GM19467 (cell line): ENCODE measurements around the gene TMEM26.

Experiments used
- ATAC-seq: cut with Tn5 transposase; IDR thresholded peaks from one replicate; pipeline ENCODE4 v1.9.1; 2021; ENCODE audit warnings: mild to moderate bottlenecking, moderate library complexity; ENCODE audit not compliant: unreplicated experiment

Gene TMEM26

DNA sequence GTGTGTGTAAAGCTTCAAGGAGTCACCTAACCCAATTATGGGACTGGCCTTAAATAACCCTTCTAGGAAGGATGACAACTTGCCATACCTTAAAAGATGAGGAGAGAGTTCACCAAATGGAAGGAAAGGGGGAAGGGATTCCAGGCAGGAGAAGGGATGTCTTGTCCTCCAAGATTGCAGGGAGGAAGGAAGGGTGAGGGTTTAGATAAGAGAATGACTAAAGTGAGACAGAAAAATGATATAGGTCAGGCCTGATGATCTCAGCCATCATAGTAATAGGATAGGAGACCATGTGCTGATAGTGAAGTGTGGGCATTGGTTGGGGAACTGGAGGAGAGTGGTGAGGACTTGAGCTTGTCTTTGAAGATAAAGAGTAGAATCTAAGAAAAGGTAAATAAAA lies 7.7 kb upstream of the TMEM26 start:
- ATAC-seq, result no peak

DNA sequence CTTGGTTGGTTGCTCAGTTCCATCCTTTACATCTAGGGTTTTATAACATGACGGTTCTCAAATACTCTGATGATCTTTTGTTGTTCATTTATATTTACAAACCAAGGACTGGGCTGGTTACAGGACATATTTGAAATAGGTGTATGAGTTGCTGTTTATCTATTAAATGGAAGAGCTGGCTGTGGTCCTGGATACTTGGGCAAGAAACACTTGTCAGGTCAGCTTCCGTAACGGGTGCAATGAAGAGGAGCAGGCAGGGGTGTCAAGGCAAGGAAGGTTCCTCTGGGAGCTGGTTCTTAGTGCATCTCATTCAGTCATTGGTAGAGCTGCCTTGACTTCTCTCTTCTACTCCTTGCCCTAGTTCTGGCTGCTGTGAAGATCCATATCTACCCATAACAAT lies 4.8 kb upstream of the TMEM26 start:
- no peak for ATAC-seq

DNA sequence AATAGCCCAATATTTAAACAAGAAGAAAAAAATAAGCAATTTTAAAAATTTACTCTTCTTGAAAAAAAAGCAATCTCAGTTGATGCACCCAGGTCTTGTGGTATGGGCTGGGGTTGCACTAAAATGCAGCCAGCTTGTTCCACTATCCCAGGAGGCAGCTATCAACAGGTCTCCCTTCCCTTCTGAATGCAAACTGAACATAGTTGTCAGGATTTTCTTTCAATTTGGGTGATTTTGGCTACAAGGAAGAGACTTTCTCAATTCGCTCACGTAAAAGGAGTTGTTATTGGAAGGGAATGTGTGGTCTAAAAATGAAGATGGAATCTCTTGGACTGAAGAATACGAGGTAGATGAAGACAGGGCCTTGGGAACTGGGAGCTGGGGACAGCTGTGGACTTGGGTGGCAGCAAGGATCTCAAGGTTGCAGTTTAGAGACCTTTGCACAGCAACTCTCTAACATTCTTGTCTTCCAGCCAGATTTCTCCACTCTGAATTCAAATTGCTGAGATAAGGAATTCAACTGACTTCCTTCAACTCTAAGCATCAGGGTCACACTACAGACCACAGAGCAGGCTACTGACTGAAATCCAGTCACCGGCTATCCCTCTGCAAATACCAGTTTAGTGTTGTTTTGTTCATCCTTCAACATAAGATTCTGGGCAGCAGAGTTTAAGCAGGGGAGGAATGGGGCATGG lies 3.1 kb upstream of the TMEM26 start:
- no peak for ATAC-seq

DNA sequence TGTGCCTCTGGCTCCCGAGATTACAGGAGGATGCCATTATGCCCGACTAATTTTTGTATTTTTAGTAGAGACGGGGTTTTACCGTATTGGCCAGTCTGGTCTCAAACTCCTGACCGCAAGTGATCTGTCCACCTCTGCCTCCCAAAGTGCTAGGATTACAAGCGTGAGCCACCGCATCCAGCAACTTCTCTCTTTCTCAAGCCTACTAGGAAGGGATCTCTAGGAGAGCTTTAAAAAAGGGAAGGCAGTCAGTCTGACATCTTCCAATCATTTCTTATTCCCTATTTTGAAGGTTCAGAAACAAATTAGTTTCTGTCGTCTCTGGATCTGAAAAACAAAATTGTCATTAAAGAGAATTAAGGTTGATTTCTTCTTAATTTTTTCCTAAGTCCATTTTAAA lies 2.5 kb upstream of the TMEM26 start:
- ATAC-seq, result no peak

DNA sequence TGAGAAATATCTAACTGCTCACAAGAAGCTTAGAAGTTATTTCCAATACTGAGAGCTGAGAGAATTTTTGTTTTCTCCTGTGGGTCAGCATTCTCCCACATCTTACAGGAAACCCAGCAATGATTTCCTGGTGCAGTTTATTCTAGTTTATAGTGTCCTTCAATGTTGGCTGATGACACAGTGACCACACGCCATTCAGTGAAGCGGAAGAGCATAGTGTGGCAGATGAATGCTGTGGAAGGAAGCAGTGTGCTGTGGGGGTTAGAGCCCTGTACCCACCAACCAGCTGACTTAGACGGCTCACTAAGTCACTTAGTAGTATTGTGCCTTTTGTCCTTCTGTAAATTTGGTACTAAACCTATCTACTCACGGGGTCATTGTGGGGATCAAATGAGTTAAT lies 1.4 kb upstream of the TMEM26 start:
- ATAC-seq, result no peak

DNA sequence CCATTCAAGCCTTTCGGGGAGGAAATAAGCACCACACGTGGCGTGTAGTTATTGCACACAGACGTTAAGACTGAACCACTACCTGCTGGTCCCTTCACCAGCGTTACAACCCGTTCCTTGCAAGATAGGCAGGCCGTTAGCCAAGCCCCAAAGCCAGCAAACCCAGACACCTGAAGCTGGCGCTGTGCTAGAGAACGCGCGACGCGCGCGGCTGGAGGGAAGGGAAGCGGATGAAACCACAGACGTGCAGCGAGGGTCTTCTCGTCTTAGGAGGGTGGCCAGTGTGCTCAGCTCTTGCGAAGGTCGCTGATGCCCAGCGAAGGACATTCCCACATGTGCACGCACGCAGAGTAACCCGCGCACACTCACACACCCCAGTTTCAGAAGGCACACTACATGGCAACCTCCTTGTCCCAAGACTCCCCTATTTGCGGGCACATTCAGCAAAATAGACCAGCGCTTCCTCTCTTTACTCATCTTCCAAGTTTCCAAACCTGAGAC lies 980 bp downstream of the TMEM26 start:
- ATAC-seq, result no peak

DNA sequence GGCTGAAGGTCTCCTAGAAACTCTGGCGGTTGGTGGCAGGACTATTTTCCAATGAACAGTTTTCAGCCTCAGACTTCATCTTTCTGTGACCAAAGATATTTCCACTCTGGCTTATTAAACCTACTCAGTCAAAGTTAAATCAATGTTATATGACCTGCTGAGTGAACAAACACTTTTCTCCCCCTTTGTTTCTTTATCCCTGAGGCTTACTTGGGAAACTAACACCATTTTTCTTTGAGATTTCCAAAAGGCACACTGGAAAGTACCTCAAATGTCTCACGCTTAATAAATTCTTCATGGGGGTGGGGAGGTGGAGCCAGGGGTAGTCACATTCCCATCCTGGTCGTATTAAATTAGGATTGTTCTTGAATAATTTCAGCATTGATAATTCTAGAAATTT lies 1.8 kb downstream of the TMEM26 start:
- ATAC-seq, result no peak

DNA sequence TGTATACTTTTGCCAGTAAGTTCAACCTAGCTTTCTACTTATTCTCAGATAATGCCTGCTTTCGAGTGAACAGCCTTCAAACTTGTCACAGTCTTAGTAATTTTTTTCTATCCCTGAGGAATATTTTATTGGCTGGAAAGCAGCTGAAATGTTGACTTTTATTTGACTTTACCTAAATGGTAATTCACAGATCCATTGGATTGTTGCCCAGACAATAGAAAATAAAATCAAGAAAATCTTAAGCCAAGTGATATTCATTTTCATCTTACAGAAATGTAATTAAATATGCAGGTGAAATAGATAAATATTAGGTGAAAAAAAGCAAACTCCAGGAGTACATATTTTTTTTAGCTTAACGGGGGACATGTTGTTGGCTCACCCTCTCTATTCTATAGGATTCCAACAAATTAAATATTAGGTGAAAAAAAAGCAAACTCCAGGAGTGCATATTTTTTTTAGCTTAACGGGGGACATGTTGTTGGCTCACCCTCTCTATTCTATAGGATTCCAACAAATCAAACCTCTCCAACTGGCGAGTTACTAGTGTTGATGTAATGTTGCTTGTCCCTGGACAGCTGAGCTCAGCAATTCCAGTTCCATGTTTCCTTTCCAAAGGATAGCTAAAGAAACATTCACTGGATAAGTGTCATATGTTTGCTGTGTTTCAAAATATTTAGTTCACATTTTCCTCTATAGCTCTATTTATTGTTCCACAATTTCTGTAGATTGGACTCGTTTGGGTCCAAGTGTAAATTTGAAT lies 4.2 kb downstream of the TMEM26 start:
- ATAC-seq, result no peak

DNA sequence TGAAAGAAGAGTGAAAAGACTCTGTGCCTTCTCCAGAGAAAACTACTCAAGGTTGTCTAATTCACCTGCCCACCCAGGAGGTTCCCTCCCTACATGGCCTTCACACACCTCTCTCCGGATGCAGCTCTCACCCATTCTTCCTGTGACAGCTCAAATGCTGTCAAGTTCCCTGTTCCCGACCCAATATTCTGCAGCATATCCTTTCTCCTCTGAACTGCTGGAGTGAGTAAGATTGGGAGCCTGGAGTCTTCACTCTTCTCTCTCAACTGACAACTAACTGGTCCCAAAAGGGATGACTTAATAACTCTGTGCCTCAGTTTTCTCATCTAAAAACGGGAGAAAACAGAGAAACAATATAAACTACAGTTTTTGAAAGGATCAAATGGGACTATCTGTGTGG lies 5.1 kb downstream of the TMEM26 start:
- ATAC-seq, result no peak

DNA sequence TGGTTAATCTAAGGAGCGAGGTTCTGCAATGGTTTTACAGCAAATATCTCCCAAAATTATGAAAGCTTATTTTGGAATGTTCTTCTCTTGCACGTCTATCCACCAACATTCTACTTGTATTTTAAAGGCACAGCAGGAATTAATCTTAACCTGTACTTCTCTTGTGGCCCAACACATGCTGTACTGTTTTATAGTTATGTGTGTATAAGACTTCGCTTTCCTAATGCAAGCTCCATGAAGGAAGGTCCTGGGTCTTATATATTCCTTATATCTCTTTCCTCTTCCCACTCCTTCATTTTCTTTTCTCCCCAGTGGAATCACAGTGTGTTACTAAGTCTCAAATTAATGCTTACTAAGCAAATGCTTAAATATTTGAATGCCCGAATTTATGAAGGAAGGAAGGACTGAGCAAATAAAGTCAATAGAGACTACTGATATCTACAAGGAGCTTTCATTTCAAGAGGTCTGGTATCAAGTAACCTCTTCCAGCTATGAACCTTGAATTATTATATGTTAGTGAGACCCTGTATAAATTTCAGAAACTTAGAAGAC lies 14.0 kb downstream of the TMEM26 start:
- ATAC-seq, result no peak

DNA sequence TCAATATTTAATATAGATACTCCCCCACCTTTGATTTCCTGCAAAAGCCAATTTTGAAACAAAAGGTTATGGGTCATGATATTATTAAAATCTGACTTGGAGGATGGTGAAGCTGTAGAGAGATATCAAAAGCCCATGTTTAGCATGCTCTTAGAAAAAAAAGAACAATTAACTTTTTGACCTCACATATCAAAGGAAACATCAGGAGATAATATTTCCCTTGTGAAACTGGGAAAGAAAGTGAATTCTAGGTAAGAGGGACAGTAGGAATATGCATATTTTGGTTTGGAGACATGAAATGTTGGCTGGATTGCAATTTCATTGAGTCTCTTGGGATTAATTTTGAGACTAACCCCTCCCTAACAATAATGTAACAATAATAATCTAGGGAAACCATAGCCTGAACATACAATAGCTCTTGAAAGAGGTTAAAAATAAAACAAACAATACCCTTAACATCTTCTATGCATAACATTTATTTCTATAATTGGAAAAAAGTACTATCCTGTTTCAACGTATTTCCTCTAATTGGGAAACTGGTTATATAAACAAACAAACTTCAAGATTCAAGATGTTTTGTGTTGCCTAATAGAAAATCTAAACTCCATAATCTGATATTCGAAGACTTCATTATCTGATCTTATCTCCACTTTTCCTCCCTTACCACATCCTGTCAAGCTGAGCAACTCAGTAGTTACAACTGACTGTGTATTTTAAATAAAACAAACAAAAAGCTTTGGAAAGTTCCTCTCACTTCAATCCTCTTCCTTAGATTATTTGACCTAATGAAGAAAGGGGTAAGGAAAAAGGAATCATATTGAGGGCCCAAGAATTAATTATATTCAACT lies 14.8 kb downstream of the TMEM26 start:
- no peak for ATAC-seq

DNA sequence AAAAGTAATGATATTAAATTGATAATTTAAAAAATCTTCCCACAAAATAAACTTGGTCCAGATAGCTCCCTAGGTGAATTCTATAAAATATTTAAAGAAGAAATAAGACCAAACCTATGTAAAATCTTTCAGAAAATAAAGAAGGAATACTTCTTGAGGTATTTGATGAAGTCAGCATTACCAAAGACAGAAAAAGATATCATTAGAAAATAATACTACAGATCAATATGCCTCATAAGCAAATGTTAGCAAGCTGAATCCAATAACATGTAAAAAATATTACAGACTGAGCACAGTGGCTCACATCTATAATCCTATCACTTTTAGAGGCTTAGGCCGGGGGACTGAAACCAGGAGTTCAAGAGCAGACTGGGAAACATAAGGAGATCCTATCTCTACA lies 30.0 kb downstream of the TMEM26 start:
- no peak for ATAC-seq

DNA sequence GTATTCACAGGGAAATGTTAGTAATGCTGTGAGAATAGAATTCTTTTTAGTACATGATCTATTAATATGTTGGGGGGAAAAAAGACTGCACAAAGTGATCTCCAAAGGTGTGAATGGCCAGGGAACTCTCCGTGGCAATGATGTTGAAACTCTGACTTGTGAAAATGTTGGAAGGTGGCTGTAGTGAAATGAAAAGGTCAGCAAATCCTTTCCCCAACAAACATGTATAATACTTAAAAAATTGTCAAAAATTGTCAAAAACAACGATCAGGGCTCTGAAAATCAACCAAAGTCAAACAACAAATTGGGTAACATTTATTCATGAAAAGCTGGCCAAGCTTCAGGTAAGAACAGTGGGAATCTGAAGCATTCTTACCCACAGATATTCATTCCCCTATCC lies 35.5 kb downstream of the TMEM26 start:
- ATAC-seq, result no peak

DNA sequence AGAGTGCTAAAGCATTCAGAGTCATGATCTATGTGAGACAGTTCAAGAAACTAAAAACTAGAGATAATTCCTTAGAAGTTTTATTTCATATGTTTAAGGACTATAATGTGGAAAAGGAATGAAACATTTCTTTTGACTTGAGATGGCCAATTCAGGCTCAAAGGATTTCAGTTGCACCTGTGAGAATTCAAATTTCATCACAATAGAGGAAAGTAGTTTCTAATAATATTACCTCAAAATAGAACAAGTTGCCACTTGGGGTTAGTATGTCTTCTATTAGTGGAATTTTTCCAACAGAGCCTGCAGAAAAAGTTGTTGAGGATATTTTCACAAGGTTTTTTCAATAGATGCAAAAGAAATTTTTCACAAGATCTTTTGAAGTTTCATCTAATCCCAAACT lies 37.4 kb downstream of the TMEM26 start:
- ATAC-seq, result no peak

DNA sequence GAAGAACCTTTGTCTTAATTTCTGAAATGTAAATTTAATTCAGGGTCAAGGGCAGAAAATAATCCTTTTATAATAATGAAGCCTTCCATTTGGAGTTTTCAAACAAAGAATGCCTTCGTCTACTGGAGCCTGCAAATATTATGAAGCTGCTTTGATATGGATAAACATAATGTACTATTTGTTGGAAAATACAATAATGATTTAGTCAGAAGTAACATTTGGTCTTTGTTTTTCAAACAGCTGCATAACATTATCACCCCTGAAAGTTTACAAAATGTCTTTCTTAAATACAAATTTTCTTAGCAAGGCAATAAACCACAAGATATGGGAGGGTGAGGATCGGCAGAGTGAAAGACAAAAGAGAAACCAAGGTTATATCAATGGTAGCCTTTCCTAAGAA lies 41.5 kb downstream of the TMEM26 start:
- ATAC-seq, result no peak

DNA sequence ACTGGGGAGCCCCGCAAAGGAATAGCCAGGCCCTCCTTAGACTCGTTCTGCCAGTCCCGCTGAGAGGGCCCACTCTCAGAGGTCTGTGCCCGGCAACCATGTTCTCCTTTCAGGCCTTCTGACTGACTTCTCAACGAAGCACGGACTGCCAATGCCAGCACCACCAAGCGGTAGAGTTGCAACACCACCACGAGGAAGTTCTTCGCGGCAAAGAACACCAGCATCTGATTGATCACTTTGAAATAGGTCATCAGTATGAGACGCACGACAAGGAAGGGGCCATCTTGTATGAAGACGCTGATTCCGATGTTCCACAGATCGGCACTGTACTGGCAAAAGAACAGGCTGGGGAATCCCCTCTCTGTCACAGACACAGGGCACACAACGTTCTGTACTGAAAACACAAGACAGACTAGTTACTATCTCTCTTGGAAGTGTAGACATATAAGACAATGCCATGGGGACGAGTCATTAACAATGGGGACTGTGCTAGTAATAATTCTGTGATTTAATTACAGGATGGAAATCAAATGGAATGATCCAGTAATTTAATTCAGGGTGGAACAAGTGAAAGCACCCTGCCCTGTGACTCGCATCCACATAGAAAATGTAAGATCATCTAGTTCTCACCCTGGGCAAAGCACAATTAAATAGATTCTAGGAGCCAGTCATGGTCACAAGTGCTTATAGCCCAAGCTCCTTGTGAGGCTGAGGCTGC lies 42.7 kb downstream of the TMEM26 start:
- ATAC-seq, result no peak

DNA sequence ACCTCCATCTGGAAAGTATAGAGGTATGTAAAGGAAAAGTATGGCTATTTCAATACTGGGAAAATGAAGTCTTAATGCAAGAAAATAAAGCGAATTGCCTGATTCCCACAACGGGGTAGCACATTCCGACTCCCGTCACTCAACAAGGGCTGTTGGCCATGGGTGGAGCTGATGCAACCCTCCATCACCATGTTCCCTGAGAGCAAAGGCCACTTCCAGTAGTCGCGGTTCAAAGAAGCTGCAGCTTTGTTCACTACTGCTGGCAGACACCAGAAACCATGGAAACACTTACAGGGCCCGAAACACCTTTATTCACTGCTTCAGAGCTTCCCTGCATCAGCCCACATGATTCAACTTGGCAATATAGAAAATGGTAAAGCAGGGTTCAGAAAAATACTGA lies 44.0 kb downstream of the TMEM26 start:
- no peak for ATAC-seq

DNA sequence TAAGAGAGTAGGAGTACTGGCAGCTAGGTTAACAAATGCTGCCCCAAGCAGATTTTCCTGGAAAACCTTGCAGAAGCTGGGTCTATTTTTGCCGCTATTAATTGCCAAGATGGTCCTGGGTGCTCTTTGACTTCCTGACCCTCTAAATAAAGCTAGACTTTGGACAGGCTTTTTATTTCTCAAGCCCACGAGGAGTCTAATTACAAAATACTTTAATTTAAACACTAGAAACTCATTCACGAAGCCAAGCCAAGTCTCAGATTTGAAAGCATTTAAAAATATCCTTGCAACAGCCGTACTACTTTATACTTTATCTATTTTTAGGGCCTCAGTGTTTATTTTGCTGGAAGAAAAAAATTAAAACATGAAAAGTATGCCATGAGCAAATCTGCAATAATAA lies 45.1 kb downstream of the TMEM26 start:
- no peak for ATAC-seq

DNA sequence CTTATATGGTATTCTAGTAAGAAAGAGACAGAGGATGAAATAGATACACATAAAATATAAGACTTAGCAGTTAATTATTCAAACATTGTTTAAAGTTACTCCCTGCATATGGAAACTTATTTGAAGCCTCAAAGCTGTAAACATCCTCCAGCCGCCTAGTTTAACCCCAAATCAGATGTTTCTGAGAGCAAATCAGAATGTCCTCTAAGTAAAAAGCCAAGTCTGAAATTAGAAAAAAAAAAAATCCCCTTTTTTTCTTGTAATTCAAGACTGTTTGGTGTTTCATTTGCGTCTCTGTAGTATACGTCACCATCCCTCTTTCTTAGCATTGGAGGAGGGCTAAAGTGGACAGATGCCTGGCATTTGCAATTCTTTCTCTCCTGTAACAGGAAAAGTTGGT lies 46.4 kb downstream of the TMEM26 start:
- no peak for ATAC-seq

DNA sequence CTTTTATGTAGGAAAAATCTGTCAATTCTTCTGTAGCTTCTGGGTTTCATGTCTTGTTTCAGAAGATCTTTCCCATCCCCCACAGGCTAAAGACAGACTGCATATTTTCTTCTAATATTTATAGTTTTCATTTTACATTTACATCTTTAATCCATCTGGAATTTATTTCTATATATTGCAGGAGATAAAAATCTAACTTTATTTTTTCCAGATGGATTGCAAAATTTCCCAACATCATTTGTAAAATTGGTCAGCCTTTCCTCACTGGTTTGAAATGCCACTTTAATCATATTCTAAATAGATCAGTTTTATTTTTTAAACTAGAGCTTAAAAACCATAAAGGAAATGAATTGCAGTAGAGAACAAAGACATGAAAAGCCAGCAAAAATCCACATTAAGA lies 46.9 kb downstream of the TMEM26 start:
- no peak for ATAC-seq

DNA sequence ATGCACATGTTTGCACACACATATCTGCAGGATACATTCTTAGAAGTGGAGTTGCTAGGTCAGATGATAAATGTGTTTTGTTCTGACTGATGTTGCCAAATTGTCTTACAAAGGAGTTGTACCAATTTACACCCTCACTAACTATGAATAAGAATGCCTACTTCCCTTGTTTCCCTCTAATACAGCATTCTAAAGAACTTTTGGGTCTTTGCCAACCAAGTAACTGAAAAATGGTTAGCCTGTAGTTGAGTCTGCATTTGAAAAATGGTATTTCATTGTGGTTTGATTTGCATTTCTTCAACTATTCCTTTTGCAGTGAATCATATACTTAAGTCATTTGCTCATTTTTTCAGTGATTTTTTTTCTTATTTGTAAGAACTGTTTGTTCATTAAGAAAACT lies 48.4 kb downstream of the TMEM26 start:
- no peak for ATAC-seq
